PFSK-1 (cell line): ENCODE data around the gene CDCA3.

ENCODE experiments used
- FOXP2 ChIP-seq: optimal IDR thresholded peaks from 2 replicates; pipeline ENCODE3; 2011; ENCODE audit warnings: borderline replicate concordance, control low read depth, inconsistent platforms; ENCODE audit not compliant: insufficient read depth; ENCODE audit errors: extremely low read length, extremely low read depth
- POLR2AphosphoS5 ChIP-seq: IDR thresholded peaks from 2 replicates; pipeline ENCODE4 v1.6.1; 2012; ENCODE audit warnings: low read depth, mild to moderate bottlenecking, control low read depth, low read length, moderate library complexity
- SIN3A ChIP-seq: IDR thresholded peaks from 2 replicates; pipeline ENCODE4 v1.6.1; 2012; ENCODE audit warnings: mild to moderate bottlenecking, low read length, moderate library complexity, borderline replicate concordance; ENCODE audit not compliant: insufficient read depth
- TAF1 ChIP-seq: IDR thresholded peaks from 2 replicates; pipeline ENCODE4 v1.6.1; 2012; ENCODE audit warnings: low read length, control low read depth, borderline replicate concordance; ENCODE audit not compliant: insufficient read depth
- TF ChIP-seq, protein P1 (sequence below), 2 experiments: IDR thresholded peaks; 2 replicates each; pipeline versions ENCODE4 v1.6.1 to v1.8.0; 2011 to 2012; ENCODE audit warnings: low read depth in 2 of 2, low read length in 2 of 2, control low read depth in 1 of 2, inconsistent platforms in 1 of 2, mild to moderate bottlenecking in 1 of 2, moderate library complexity in 1 of 2; ENCODE audit not compliant: insufficient read depth in 1 of 2

The CDCA3 gene

DNA sequence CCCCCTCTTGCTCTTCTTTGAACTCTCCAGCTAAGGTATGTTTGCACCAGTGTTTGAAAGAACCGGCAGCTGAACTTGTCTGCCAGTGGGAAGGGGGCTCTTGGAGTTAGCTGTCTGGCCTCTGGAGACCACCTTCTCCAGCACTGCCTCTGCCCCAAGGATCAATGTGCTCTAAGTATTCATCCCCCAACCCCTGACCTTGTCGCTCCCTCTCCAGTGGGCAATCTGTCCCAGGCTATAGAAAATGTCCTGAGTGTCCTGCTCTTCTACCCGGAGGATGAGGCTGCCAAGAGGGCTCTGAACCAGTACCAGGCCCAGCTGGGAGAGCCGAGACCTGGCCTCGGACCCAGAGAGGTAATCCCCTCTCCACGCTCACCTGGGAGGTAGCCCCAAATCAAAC lies 20.1 kb downstream of the CDCA3 start:
- TF ChIP-seq FOXP2 (no peak), POLR2AphosphoS5 (no peak), SIN3A (no peak), TAF1 (no peak)
- TF ChIP-seq, protein P1, sequence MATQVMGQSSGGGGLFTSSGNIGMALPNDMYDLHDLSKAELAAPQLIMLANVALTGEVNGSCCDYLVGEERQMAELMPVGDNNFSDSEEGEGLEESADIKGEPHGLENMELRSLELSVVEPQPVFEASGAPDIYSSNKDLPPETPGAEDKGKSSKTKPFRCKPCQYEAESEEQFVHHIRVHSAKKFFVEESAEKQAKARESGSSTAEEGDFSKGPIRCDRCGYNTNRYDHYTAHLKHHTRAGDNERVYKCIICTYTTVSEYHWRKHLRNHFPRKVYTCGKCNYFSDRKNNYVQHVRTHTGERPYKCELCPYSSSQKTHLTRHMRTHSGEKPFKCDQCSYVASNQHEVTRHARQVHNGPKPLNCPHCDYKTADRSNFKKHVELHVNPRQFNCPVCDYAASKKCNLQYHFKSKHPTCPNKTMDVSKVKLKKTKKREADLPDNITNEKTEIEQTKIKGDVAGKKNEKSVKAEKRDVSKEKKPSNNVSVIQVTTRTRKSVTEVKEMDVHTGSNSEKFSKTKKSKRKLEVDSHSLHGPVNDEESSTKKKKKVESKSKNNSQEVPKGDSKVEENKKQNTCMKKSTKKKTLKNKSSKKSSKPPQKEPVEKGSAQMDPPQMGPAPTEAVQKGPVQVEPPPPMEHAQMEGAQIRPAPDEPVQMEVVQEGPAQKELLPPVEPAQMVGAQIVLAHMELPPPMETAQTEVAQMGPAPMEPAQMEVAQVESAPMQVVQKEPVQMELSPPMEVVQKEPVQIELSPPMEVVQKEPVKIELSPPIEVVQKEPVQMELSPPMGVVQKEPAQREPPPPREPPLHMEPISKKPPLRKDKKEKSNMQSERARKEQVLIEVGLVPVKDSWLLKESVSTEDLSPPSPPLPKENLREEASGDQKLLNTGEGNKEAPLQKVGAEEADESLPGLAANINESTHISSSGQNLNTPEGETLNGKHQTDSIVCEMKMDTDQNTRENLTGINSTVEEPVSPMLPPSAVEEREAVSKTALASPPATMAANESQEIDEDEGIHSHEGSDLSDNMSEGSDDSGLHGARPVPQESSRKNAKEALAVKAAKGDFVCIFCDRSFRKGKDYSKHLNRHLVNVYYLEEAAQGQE (IDR thresholded peaks at IDR 0.05; ENCODE audit: insufficient read depth in 1 of 2, low read depth in 2 of 2, low read length in 2 of 2): no peak

DNA sequence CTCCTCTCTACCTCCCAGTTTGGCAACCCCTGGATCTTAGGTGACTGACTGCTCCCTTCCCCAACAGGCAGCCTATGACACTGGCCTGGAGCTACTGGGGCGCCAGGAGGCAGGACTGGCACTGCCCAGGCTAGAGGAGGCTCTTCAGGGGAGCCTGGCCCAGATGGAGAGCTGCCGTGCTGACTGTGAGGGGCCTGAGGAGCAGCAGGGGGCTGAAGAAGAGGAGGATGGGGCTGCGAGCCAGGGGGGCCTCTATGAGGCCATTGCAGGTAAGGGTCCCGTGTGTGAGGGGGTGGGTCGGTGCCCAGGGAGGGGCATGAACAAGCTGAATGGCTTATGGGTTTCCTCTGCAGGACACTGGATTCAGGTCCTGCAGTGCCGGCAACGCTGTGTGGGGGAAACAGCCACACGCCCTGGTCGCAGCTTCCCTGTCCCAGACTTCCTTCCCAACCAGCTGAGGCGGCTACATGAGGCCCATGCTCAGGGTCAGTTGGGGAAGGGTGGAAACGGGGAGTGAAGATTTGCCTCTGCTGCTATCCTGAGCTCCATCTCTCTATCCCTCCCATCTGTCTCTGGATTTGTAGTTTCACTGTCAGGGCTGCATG lies 20.7 kb downstream of the CDCA3 start:
- no peak for TF ChIP-seq POLR2AphosphoS5
- TF ChIP-seq, protein P1 (IDR thresholded peaks at IDR 0.05; ENCODE audit: insufficient read depth in 1 of 2, low read depth in 2 of 2, low read length in 2 of 2): no peak
- no peak for TF ChIP-seq TAF1
- no peak for TF ChIP-seq SIN3A
- no peak for TF ChIP-seq FOXP2

DNA sequence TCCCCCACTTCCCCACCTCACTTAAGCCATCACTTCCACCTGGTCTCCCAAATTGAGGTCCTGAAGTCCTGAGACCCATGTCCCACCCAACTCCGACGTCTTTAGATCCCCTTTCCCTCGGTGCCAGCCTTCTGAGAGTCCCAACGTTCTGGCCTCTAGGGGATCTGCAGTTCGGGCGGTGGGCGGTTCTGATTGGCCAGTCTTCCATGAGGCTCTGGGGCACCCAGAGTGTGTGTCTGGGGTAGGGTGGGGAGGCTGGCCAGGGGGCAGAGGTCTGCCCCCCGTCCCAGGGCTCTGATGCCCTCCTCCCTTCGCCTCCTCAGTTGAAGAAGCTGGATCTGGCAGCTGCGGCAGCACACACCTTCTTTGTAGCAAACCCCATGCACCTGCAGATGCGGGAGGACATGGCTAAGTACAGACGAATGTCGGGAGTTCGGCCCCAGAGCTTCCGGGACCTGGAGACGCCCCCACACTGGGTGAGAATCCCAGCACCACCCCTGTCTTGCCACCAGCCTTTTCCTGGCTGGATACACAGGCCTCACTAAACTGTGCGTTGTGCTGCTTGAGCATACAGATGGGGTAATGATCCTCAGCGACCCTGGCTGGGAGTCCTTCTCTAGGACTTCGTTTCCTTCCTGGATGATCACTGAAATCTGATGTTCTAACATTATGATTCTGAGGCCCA lies 21.4 kb downstream of the CDCA3 start:
- TF ChIP-seq POLR2AphosphoS5: peak; percentile 48; the same call in 1 of the 2 replicates
- TF ChIP-seq, protein P1 (IDR thresholded peaks at IDR 0.05; ENCODE audit: insufficient read depth in 1 of 2, low read depth in 2 of 2, low read length in 2 of 2): no peak

DNA sequence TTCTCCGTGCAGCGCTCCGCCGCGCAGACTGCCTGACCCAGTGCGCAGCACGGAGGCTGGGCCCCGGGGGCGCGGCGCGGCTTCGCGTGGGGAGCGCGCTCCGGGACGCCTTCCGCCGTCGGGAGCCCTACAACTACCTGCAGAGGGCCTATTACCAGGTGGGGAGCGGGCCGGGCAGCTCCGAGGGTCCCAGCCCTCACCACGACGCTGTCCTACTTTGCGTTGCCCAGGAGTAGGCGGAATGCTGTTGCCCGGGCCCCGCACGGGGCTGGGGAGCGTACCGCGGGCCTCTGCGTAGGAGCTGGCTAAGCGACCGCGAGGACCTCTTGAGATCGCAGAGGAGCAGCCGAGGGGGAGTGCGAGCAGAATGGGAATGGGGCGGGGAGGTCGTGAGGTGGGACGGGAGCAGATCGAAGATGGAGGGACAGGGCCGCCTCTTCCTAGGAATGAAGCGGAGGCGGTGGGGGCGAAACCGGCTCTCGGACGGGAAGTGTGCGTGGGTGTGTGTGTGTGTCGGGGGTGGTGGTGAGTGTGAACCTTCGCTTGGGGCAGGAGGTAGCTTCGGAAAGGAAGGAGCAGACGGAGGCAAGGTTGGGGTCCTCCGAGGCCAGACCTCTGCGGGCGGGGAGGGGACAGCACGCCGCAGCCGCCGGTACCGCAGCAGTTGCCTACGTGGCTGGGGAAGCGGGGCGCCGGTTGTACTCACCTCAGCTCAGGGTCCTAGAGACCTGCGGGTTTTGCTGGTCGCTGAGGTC lies 22.1 kb downstream of the CDCA3 start:
- TF ChIP-seq, protein P1 (IDR thresholded peaks at IDR 0.05; ENCODE audit: insufficient read depth in 1 of 2, low read depth in 2 of 2, low read length in 2 of 2): no peak
- peak; percentile 64; the same call in 1 of the 2 replicates for TF ChIP-seq POLR2AphosphoS5
